ENCODE data around the gene NACC2. TPM values are rescaled to one million over a fixed set of nuclear protein-coding genes. Genes with fewer than 3 reads are reported as not detected.

NACC2 gene
- total and polyA plus RNA-seq, 4 donors: 4.8 to 17.8 (median 8.8) TPM

GRCh38 chr9:135957431-135957830, 137.7 kb downstream of the NACC2 start:
- Histone ChIP-seq H3K9ac (ENCODE audit: low read depth in 1 of 2, low read length in 2 of 2) (no peak overlapping the region), H3K4me3 (ENCODE audit: low read depth in 1 of 3, low read length in 3 of 3) (no peak overlapping the region), H3K36me3 (ENCODE audit: control insufficient read depth in 4 of 4, insufficient read depth in 3 of 4, low read depth in 1 of 4, low read length in 3 of 4) (peaks cover 0 to 11% (median 4%) of the 10 kb centered on the region in 4 donors), H3K27ac (ENCODE audit: low read depth in 1 of 2, low read length in 2 of 2) (no peak overlapping the region), H3K4me1 (ENCODE audit: control insufficient read depth in 4 of 4, insufficient read depth in 4 of 4, low read length in 3 of 4) (peaks cover 5 to 28% (median 15%) of the 10 kb centered on the region in 4 donors), H3K9me3 (ENCODE audit: control insufficient read depth in 4 of 4, low read length in 3 of 4) (no peaks in the 10 kb centered on the region), H3K27me3 (ENCODE audit: control insufficient read depth in 4 of 4, insufficient read depth in 4 of 4, low read length in 3 of 4) (no peaks in the 10 kb centered on the region)
- TF ChIP-seq NR2F2 (IDR thresholded peaks at IDR 0.05): no peak
- no peak for TF ChIP-seq RXRA (IDR thresholded peaks at IDR 0.05)
- TF ChIP-seq FOXA2 (IDR thresholded peaks at IDR 0.05): no peak
- TF ChIP-seq EGR1 (IDR thresholded peaks at IDR 0.05; ENCODE audit: low read depth in 2 of 2): no peak
- TF ChIP-seq YY1 (IDR thresholded peaks at IDR 0.05): no peak
- no peak for TF ChIP-seq GABPA (IDR thresholded peaks at IDR 0.05 in 1 of 2, conservative IDR thresholded peaks at IDR 0.05 in 1 of 2)
- no peak for TF ChIP-seq FOXA1 (IDR thresholded peaks at IDR 0.05)
- TF ChIP-seq RAD21 (IDR thresholded peaks at IDR 0.05): no peak
- TF ChIP-seq HNF4G (IDR thresholded peaks at IDR 0.05): no peak
- 93% methylated on average over 9 of the region's 9 CpGs for WGBS
- no peak for DNase-seq (ENCODE audit: low spot score)

DNA sequence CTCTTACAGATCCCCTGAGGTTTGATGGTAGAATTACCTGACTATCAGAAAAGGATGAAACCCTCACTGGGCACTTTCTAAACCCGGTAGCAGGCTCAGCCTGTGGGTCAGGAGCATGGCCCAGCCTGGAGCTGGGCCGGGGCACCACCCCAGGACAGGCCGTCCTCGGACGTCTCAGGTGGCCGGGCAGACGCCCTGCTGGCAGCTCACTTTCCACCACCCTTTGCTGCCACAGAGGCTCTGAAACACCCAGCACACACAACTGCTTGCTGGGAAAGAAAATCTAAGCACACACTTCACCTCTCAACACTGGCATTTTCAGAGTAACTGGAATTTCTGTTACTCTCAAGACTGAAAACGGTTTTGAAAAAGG, 138.3 kb downstream of the NACC2 start:
- no peak overlapping the region for H3K4me3 ChIP-seq (ENCODE audit: low read depth in 1 of 3, low read length in 3 of 3)
- no peak overlapping the region for H3K27ac ChIP-seq (ENCODE audit: low read depth in 1 of 2, low read length in 2 of 2)
- DNase-seq (ENCODE audit: low spot score): no peak
- peaks cover 2 to 15% (median 5%) of the 10 kb centered on the region in 4 donors for H3K36me3 ChIP-seq (ENCODE audit: control insufficient read depth in 4 of 4, insufficient read depth in 3 of 4, low read depth in 1 of 4, low read length in 3 of 4)
- TF ChIP-seq HNF4A (conservative IDR thresholded peaks at IDR 0.05) (no peak), EGR1 (IDR thresholded peaks at IDR 0.05; ENCODE audit: low read depth in 2 of 2) (no peak), RXRA (IDR thresholded peaks at IDR 0.05) (no peak), FOXA2 (IDR thresholded peaks at IDR 0.05) (no peak), JUND (IDR thresholded peaks at IDR 0.05) (no peak), TAF1 (conservative IDR thresholded peaks at IDR 0.05) (no peak), CTCF (IDR thresholded peaks at IDR 0.05; ENCODE audit: low read depth, low read length, missing input control) (no peak), ZBTB33 (IDR thresholded peaks at IDR 0.05) (no peak)
- TF ChIP-seq, protein P1, sequence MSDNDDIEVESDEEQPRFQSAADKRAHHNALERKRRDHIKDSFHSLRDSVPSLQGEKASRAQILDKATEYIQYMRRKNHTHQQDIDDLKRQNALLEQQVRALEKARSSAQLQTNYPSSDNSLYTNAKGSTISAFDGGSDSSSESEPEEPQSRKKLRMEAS (IDR thresholded peaks at IDR 0.05): no peak
- no peaks in the 10 kb centered on the region for H3K27me3 ChIP-seq (ENCODE audit: control insufficient read depth in 4 of 4, insufficient read depth in 4 of 4, low read length in 3 of 4)
- H3K9me3 ChIP-seq (ENCODE audit: control insufficient read depth in 4 of 4, low read length in 3 of 4): no peaks in the 10 kb centered on the region
- no peak overlapping the region for H3K9ac ChIP-seq (ENCODE audit: low read depth in 1 of 2, low read length in 2 of 2)
- peaks cover 5 to 28% (median 15%) of the 10 kb centered on the region in 4 donors for H3K4me1 ChIP-seq (ENCODE audit: control insufficient read depth in 4 of 4, insufficient read depth in 4 of 4, low read length in 3 of 4)
- WGBS: 95% methylated on average over 8 of the region's 8 CpGs

Other genes with a start within 250 kb of the NACC2 start
- gene CAMSAP1, start 187.7 kb downstream of the NACC2 start, total RNA-seq: 1 to 10 TPM; 6.3 to 6.4 TPM
- gene CAMSAP1, start 187.7 kb downstream of the NACC2 start, polyA plus RNA-seq: 1 to 10 TPM in 1 of 2 donors, under 1 TPM in 1; 0.97 to 3.9 TPM
- gene UBAC1, start 133.9 kb downstream of the NACC2 start, total RNA-seq: 100 to 1,000 TPM in 1 of 2 donors, 10 to 100 TPM in 1; 16.4 to 115 TPM
- gene UBAC1, start 133.9 kb downstream of the NACC2 start, polyA plus RNA-seq: 10 to 100 TPM; 16.2 to 16.4 TPM
- gene TMEM250, start 23.6 kb upstream of the NACC2 start, total RNA-seq: 10 to 100 TPM; 16.1 to 18.2 TPM
- gene TMEM250, start 23.6 kb upstream of the NACC2 start, polyA plus RNA-seq: 10 to 100 TPM in 1 of 2 donors, 1 to 10 TPM in 1; 6.7 to 19.5 TPM
- not detected for gene LHX3, start 109.8 kb upstream of the NACC2 start, total RNA-seq
- not detected for gene LHX3, start 109.8 kb upstream of the NACC2 start, polyA plus RNA-seq
- gene QSOX2, start 150.5 kb upstream of the NACC2 start, total RNA-seq: 10 to 100 TPM in 1 of 2 donors, 1 to 10 TPM in 1; 4.8 to 12.7 TPM
- gene QSOX2, start 150.5 kb upstream of the NACC2 start, polyA plus RNA-seq: 1 to 10 TPM in 1 of 2 donors, under 1 TPM in 1; 0.79 to 3.8 TPM
- gene CCDC187, start 208.8 kb upstream of the NACC2 start, total RNA-seq: under 1 TPM in 1 of 2 donors, not detected in 1; 0.05 TPM
- gene CCDC187, start 208.8 kb upstream of the NACC2 start, polyA plus RNA-seq: not detected
- 1 to 10 TPM; 2.1 to 2.9 TPM for gene GPSM1, start 232.2 kb upstream of the NACC2 start, total RNA-seq
- 1 to 10 TPM in 1 of 2 donors, under 1 TPM in 1; 0.11 to 1.1 TPM for gene GPSM1, start 232.2 kb upstream of the NACC2 start, polyA plus RNA-seq

Measured in liver (tissue), 9 donors.